MM.1S (cell line): ENCODE results near the gene CARD9.

Experiments
- DNase-seq: peaks from one replicate; pipeline ENCODE4 v3.0.0-alpha.2; 2015
- H2AFZ ChIP-seq: fragments of 300-600 bp; sonication (generic); 2 replicates; pipeline ENCODE4 v1.6.0; 2016; ENCODE audit warnings: antibody characterized with exemption, low read length
- H3F3A ChIP-seq: fragments of 300-600 bp; sonication (generic); 2 replicates; pipeline ENCODE4 v1.6.1; 2016; ENCODE audit warnings: mild to moderate bottlenecking, antibody characterized with exemption, low read length, moderate library complexity, mixed read lengths; ENCODE audit not compliant: insufficient read depth
- H3K27ac ChIP-seq: fragments of 300-600 bp; sonication (generic); 2 replicates; pipeline ENCODE4 v1.5.1; 2016; ENCODE audit warnings: mild to moderate bottlenecking, low read length
- H3K27me3 ChIP-seq: fragments of 300-600 bp; sonication (generic); replicated peaks from 2 replicates; pipeline ENCODE4 v1.6.0; 2016; ENCODE audit warnings: low read length; ENCODE audit not compliant: insufficient read depth
- H3K36me3 ChIP-seq: fragments of 300-600 bp; sonication (generic); replicated peaks from 2 replicates; pipeline ENCODE4 v1.6.1; 2016; ENCODE audit warnings: mild to moderate bottlenecking, low read length, mixed read lengths; ENCODE audit not compliant: insufficient read depth
- H3K4me1 ChIP-seq: fragments of 300-600 bp; sonication (generic); 2 replicates; pipeline ENCODE4 v1.6.1; 2016; ENCODE audit warnings: low read length, mixed read lengths
- H3K4me2 ChIP-seq: fragments of 300-600 bp; sonication (generic); 2 replicates; pipeline ENCODE4 v1.6.0; 2016; ENCODE audit warnings: low read depth, low read length
- H3K4me3 ChIP-seq: fragments of 300-600 bp; sonication (generic); 2 replicates; pipeline ENCODE4 v1.5.1; 2016; ENCODE audit warnings: low read length, mixed read lengths
- H3K79me2 ChIP-seq: fragments of 300-600 bp; sonication (generic); 2 replicates; pipeline ENCODE4 v1.6.1; 2016; ENCODE audit warnings: mixed run types, low read length, mixed read lengths
- H3K9ac ChIP-seq: fragments of 300-600 bp; sonication (generic); 2 replicates; pipeline ENCODE4 v1.6.1; 2016; ENCODE audit warnings: low read length, mixed read lengths
- H3K9me2 ChIP-seq: fragments of 300-600 bp; sonication (generic); replicated peaks from 2 replicates; pipeline ENCODE4 v1.6.1; 2016; ENCODE audit warnings: mild to moderate bottlenecking, low read length, mixed read lengths; ENCODE audit not compliant: insufficient read depth
- H3K9me3 ChIP-seq: fragments of 300-600 bp; sonication (generic); replicated peaks from 2 replicates; pipeline ENCODE4 v1.6.1; 2016; ENCODE audit warnings: mild to moderate bottlenecking, low read length, mixed read lengths; ENCODE audit not compliant: insufficient read depth
- H4K20me1 ChIP-seq: fragments of 300-600 bp; sonication (generic); 2 replicates; pipeline ENCODE4 v1.6.1; 2016; ENCODE audit warnings: mild to moderate bottlenecking, low read length, moderate library complexity, mixed read lengths; ENCODE audit not compliant: insufficient read depth
- EZH2 ChIP-seq: fragments of 300-600 bp; sonication (generic); optimal IDR thresholded peaks from 2 replicates; pipeline ENCODE3; 2017; ENCODE audit warnings: low read depth, mild to moderate bottlenecking, antibody characterized with exemption, low read length, mixed read lengths
- EZH2phosphoT487 ChIP-seq: fragments of 300-600 bp; sonication (generic); IDR thresholded peaks from 2 replicates; pipeline ENCODE4 v1.6.1; 2018; ENCODE audit warnings: antibody characterized with exemption, low read length
- TF ChIP-seq, protein P1 (sequence below): fragments of 300-600 bp; sonication (generic); IDR thresholded peaks from 2 replicates; pipeline ENCODE4 v1.5.1; 2016; ENCODE audit warnings: antibody characterized with exemption, low read length, mixed read lengths

CARD9 gene

GRCh38 chr9:136346157-136346481 lies 27.4 kb downstream of the CARD9 start:
- no peaks in the 10 kb centered on the region for H3F3A ChIP-seq
- H3K9me3 ChIP-seq, result no peaks in the 10 kb centered on the region
- H3K4me3 ChIP-seq, result no peak overlapping the region
- H3K27me3 ChIP-seq, result peaks cover 98% of the 10 kb centered on the region
- H3K9me2 ChIP-seq, result no peaks in the 10 kb centered on the region
- no peak for DNase-seq
- no peaks in the 10 kb centered on the region for H4K20me1 ChIP-seq
- H3K27ac ChIP-seq, result no peak overlapping the region
- H3K4me2 ChIP-seq, result no peak overlapping the region
- H2AFZ ChIP-seq, result no peak overlapping the region
- TF ChIP-seq, protein P1, sequence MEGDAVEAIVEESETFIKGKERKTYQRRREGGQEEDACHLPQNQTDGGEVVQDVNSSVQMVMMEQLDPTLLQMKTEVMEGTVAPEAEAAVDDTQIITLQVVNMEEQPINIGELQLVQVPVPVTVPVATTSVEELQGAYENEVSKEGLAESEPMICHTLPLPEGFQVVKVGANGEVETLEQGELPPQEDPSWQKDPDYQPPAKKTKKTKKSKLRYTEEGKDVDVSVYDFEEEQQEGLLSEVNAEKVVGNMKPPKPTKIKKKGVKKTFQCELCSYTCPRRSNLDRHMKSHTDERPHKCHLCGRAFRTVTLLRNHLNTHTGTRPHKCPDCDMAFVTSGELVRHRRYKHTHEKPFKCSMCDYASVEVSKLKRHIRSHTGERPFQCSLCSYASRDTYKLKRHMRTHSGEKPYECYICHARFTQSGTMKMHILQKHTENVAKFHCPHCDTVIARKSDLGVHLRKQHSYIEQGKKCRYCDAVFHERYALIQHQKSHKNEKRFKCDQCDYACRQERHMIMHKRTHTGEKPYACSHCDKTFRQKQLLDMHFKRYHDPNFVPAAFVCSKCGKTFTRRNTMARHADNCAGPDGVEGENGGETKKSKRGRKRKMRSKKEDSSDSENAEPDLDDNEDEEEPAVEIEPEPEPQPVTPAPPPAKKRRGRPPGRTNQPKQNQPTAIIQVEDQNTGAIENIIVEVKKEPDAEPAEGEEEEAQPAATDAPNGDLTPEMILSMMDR, result no peak
- no peak for TF ChIP-seq EZH2
- no peaks in the 10 kb centered on the region for H3K79me2 ChIP-seq
- H3K9ac ChIP-seq, result no peak overlapping the region
- H3K4me1 ChIP-seq, result no peaks in the 10 kb centered on the region
- no peaks in the 10 kb centered on the region for H3K36me3 ChIP-seq

DNA sequence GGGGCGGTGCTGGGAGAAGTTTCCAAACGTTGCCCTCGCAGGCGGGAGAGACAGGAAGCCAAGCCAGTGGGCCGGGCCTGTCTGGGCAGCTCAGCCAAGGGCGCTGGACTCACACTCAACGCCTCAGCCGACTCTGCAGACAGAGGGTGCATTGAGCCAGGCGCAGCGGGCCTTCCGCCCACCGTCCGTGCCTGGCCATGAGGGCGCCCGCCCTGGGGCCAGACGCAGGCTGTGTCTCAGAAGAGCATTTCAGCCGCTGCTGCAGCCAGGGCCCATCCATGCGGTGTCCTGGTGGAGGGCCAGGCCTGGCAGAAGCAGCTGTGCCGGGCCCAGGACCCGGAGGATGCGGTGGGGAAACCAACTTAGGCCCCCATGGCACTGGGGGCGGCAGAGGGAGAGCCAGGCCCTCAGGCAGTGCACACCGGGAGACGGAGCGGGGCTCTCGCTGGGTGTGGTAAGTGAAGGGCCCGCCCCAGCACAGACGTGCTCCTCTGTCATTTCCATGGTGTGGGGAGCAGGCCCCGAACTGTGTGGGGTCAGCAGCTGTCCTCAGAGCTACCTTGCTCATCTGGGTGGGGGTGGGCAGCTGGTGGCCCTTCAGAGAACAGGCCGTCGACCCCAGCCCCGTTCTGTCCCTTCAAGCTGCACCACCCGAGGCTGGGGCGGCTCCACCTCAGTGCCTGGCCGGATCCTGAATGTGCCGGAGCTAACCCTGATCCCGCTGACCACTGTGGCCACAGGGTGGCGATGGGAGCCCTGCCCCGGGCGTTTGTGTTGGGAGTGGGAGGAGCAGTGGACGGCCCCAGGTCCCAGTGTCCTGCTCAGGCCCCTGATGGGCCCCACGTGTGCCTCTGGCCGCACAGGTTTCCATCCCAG lies 27.9 kb downstream of the CARD9 start:
- H4K20me1 ChIP-seq, result no peaks in the 10 kb centered on the region
- no peaks in the 10 kb centered on the region for H3K9me2 ChIP-seq
- no peak overlapping the region for H2AFZ ChIP-seq
- no peaks in the 10 kb centered on the region for H3K9me3 ChIP-seq
- no peaks in the 10 kb centered on the region for H3F3A ChIP-seq
- no peaks in the 10 kb centered on the region for H3K36me3 ChIP-seq
- H3K4me3 ChIP-seq, result no peak overlapping the region
- H3K79me2 ChIP-seq, result no peaks in the 10 kb centered on the region
- no peak for DNase-seq
- peaks cover 98% of the 10 kb centered on the region for H3K27me3 ChIP-seq
- TF ChIP-seq EZH2phosphoT487 (no peak), EZH2 (no peak)
- TF ChIP-seq, protein P1, result no peak
- no peak overlapping the region for H3K4me2 ChIP-seq
- no peaks in the 10 kb centered on the region for H3K4me1 ChIP-seq
- no peak overlapping the region for H3K9ac ChIP-seq
- H3K27ac ChIP-seq, result no peak overlapping the region

DNA sequence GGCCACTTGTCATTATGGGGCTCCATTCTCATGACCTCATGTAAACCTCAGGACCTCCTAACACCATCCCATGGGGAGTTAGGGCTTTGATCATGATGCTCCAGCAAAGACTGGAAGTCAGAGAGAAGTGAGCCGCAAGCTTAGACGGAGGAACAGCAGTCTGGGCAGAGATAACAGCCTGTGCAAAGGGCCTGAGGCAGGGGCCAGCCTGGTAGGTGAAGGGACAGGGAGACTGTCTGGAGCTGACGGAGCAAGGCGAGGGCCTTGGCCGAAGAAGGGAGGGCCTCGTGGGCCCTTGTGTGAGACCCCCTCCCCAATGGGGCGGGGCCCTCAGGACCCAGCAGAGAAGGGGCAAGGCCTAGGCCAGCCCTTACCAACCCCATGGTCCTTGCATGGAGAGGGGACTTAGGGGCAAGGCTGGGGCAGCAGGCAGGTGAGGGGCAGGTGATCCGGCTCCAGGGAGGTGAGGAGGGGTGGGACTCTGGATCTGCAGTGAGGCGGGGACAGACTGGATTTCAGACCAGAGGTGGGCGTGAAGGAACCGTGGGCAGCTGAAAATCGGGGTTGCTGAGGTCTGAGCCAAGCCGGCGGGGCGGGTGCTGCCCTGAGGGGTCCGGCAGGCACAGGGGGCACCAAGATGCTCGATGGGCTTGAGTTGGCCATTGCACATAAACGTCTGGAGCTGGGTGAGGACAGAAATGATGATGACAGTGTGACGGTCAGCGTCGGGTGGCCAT lies 28.8 kb downstream of the CARD9 start:
- DNase-seq, result no peak

DNA sequence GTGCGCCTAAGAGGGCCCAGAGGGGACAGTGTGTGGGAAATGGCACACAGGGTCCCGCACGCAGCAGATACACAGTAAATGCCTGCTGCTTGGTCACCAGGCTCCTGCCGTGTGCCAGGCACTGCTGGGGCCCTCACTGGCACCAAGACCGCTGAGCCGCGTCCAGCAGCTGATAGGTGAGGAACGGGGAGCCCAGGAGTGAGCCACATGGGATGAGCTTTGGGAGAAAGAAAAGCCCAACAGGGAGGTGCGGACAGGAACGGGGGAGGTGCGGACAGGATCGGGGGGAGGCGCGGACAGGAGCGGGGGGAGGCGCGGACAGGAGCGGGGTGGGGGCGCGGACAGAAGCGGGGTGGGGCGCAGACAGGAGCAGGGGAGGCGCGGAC lies 29.6 kb downstream of the CARD9 start:
- Histone ChIP-seq H3K4me1 (no peaks in the 10 kb centered on the region), H3K79me2 (no peaks in the 10 kb centered on the region), H4K20me1 (no peaks in the 10 kb centered on the region), H3K36me3 (no peaks in the 10 kb centered on the region), H3K4me2 (no peak overlapping the region), H2AFZ (no peak overlapping the region), H3K27ac (no peak overlapping the region), H3K4me3 (no peak overlapping the region), H3K9ac (no peak overlapping the region), H3K27me3 (peaks cover 94% of the 10 kb centered on the region), H3K9me3 (no peaks in the 10 kb centered on the region), H3F3A (no peaks in the 10 kb centered on the region), H3K9me2 (no peaks in the 10 kb centered on the region)
- TF ChIP-seq EZH2phosphoT487, result no peak
- DNase-seq, result no peak

More for the DNA sequence above, 28.8 kb downstream of the CARD9 start:
- H3K79me2 ChIP-seq, result no peaks in the 10 kb centered on the region
- H3K36me3 ChIP-seq, result no peaks in the 10 kb centered on the region
- no peaks in the 10 kb centered on the region for H3K4me1 ChIP-seq
- no peak overlapping the region for H3K4me3 ChIP-seq
- no peaks in the 10 kb centered on the region for H3K9me2 ChIP-seq
- no peak overlapping the region for H3K4me2 ChIP-seq
- no peak overlapping the region for H2AFZ ChIP-seq
- no peak for TF ChIP-seq EZH2phosphoT487
- no peaks in the 10 kb centered on the region for H4K20me1 ChIP-seq
- no peaks in the 10 kb centered on the region for H3F3A ChIP-seq
- no peaks in the 10 kb centered on the region for H3K9me3 ChIP-seq
- H3K9ac ChIP-seq, result no peak overlapping the region
- peaks cover 98% of the 10 kb centered on the region for H3K27me3 ChIP-seq
- H3K27ac ChIP-seq, result no peak overlapping the region
